HG03575 (cell line): ENCODE measurements around the gene FXYD4.

ENCODE experiments used
- ATAC-seq: cut with Tn5 transposase; IDR thresholded peaks from one replicate; pipeline ENCODE4 v1.9.1; 2021; ENCODE audit not compliant: unreplicated experiment, insufficient number of reproducible peaks, low FRiP score; ENCODE audit errors: extremely low read depth

Gene FXYD4

GRCh38 chr10:43342279-43343125, 28.9 kb upstream of the FXYD4 start:
- no peak for ATAC-seq

GRCh38 chr10:43343126-43343525, 28.3 kb upstream of the FXYD4 start:
- no peak for ATAC-seq

- ATAC-seq: no peak
These were observed 27.4 kb upstream of the FXYD4 start for GRCh38 chr10:43344051-43344450.

- no peak for ATAC-seq
These were observed 23.4 kb upstream of the FXYD4 start for GRCh38 chr10:43347997-43348396.

- peak; percentile 93 for ATAC-seq
These were observed 22.7 kb upstream of the FXYD4 start for GRCh38 chr10:43348511-43349312.

GRCh38 chr10:43350156-43350555, 21.3 kb upstream of the FXYD4 start:
- no peak for ATAC-seq

- ATAC-seq: no peak
These were observed 20.8 kb upstream of the FXYD4 start for GRCh38 chr10:43350686-43351085.

GRCh38 chr10:43351301-43351700, 20.1 kb upstream of the FXYD4 start:
- ATAC-seq: no peak

- no peak for ATAC-seq
These were observed 18.5 kb upstream of the FXYD4 start for GRCh38 chr10:43352951-43353350.

- no peak for ATAC-seq
These were observed 17.7 kb upstream of the FXYD4 start for GRCh38 chr10:43353495-43354329.

GRCh38 chr10:43354330-43354635, 17.2 kb upstream of the FXYD4 start:
- no peak for ATAC-seq

- ATAC-seq: no peak
These were observed 16.5 kb upstream of the FXYD4 start for GRCh38 chr10:43354879-43355380.

- no peak for ATAC-seq
These were observed 15.6 kb upstream of the FXYD4 start for GRCh38 chr10:43355749-43356371.

GRCh38 chr10:43360086-43360485, 11.3 kb upstream of the FXYD4 start:
- no peak for ATAC-seq

GRCh38 chr10:43361547-43362190, 9.8 kb upstream of the FXYD4 start:
- ATAC-seq: no peak

- peak; percentile 97 for ATAC-seq
These were observed 9.1 kb upstream of the FXYD4 start for GRCh38 chr10:43362191-43362839.

- no peak for ATAC-seq
These were observed 6.4 kb upstream of the FXYD4 start for GRCh38 chr10:43365001-43365400.

- no peak for ATAC-seq
These were observed 1.5 kb upstream of the FXYD4 start for GRCh38 chr10:43369921-43370320.
